Fibroblast of mammary gland (primary cell): Measurements from ENCODE around the gene GDF10.

ENCODE experiments used
- DNase-seq: peaks from one replicate; pipeline ENCODE4 v3.0.0-alpha.2; 2010; ENCODE audit warnings: low read depth
- H3K4me3 ChIP-seq: 2 replicates; pipeline ENCODE4 v1.5.1; 2011; ENCODE audit warnings: low read depth, mild to moderate bottlenecking, low read length, moderate library complexity; ENCODE audit not compliant: control insufficient read depth
- CTCF ChIP-seq: conservative IDR thresholded peaks from 2 replicates; pipeline ENCODE4 v1.5.1; 2011; ENCODE audit warnings: low read depth, low read length, inconsistent platforms; ENCODE audit not compliant: control insufficient read depth, insufficient read depth

GDF10 gene

GRCh38 chr10:47333532-47333931, 33.5 kb downstream of the GDF10 start:
- TF ChIP-seq CTCF: no peak
- no peak for DNase-seq
- no peak overlapping the region for H3K4me3 ChIP-seq

DNA sequence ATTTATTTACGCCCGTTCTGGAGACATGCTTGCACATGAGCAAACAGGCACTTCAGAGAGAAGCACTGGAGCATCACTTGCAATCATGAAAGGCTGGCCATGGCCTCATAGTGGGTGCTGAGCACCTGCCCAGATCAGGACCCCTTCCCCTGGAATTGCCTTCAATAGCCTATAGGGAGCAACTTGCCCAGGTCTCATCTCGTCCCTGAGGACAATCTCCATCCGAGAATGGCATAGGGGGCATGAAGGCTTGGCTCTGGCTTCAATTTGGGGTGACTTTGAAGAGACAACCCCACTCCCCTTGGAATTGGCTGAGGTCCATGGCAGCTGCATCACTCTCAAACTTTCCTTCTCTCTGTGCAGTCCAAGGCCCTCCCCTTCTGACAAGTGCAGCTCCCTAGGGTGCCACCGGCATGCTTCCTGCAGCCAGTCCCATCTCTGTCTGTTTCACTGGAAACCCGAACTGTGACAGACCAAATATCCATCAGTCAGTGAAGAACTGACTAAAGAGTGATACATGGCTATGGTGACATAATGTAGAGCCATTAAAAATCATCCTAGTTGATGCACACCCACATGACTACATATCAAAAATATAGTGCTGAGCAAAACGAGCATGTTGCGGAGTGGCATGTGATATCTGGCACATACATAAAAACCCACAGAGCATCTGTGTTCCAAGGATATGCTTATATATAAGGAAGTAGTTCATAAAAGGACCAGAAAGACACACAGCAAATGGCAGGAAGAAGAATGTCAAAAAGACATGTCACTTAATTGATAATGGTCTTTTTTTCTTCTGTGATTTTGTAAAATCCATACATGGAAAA, 34.7 kb downstream of the GDF10 start:
- DNase-seq: no peak
- no peak overlapping the region for H3K4me3 ChIP-seq
- TF ChIP-seq CTCF: no peak

DNA sequence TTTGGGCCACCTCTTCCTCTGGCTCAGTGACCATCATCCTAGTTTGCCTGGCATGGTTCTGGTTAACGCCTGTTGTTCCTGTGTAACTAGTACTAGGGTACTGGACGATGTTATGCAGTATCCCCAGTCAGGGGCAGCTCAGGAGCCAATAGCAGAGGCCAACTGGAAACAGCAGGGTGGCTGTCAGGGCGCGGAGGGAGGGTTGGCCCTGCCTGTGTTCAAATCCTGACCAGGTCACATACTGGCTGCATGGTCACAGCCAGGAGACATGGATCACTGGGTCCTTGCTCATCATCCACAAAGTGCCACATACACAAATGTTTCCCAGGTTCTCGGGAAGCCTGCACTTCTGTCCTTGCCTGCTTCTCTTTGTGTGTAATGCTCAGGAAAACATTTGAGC, 35.9 kb downstream of the GDF10 start:
- no peak for TF ChIP-seq CTCF

DNA sequence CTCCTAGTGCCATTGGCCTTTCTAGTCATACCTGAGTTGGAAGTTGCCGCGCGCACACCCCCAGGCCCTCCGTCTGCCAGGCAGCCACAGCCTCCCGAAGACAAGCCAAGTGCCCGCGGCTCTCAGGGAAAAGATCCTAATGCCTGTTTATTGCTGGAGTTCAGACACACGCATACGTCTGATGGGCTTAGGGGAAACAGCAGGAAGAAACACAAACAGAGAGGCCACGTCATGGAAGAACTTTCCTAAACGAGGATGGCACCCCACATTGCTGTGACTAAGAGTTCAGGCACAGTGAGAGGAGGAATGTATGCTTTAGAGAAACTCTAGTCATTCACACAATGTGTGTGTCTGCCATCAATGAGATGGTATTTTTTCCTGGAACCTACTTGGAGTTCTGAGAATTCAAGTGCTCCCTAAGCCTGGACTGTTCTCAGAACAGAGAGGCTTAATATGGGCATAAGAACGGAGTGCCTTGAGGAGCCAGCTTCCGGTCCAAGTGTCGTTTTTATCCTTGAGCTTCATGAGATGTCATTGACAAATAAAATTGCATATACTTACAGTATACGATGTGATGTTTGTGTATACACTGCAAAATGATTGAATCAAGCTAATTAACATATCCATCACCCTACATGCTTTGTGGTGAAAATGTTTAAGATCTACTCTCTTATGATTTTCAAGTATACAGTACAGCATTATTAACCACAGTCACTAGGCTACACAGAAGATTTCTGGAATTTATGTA, 36.6 kb downstream of the GDF10 start:
- DNase-seq: no peak
- H3K4me3 ChIP-seq: no peak overlapping the region
- no peak for TF ChIP-seq CTCF

More for the DNA sequence above, 35.9 kb downstream of the GDF10 start:
- no peak for DNase-seq
- H3K4me3 ChIP-seq: no peak overlapping the region

DNA sequence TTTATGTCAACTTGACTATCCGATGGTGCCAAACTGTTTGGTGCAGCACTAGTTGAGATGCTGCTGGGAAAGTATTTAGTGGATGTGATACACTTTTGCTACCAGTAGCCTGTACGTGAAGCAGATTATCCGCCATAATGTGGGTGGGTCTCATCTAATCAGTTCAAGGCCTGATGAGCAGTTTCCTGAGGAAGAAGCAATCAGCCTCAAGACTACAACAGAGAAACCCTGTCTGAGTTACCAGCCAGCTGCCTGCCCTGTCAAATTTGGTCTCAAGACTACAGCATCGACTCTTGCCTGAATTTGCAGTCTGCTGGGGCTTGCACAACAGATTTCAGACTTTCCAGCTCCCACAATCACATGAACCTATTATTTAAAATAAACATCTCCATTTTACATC, 37.3 kb downstream of the GDF10 start:
- TF ChIP-seq CTCF: no peak
- DNase-seq: no peak
- no peak overlapping the region for H3K4me3 ChIP-seq

- TF ChIP-seq CTCF: no peak
- DNase-seq: no peak
- no peak overlapping the region for H3K4me3 ChIP-seq
Measured at GRCh38 chr10:47339186-47339735, 39.3 kb downstream of the GDF10 start.
